IPS-20b (cell line): ENCODE results near the gene SLC41A3.
"Not testable (repeated sequence)": the region's sequence is repeated elsewhere in the genome, so short reads cannot be mapped to it uniquely, and the experiment has no call there.

Experiments
- H3K27ac ChIP-seq: one replicate; pipeline ENCODE4 v1.5.1; 2013; ENCODE audit warnings: low read length
- H3K27me3 ChIP-seq: 2 replicates; pipeline ENCODE4 v1.6.1; 2013; ENCODE audit warnings: mild to moderate bottlenecking, low read length, inconsistent platforms; ENCODE audit not compliant: insufficient read depth
- H3K36me3 ChIP-seq: 2 replicates; pipeline ENCODE4 v1.6.1; 2013; ENCODE audit warnings: low read depth, mild to moderate bottlenecking, inconsistent platforms, low read length, moderate library complexity; ENCODE audit not compliant: insufficient read depth
- H3K4me1 ChIP-seq: 2 replicates; pipeline ENCODE4 v1.6.1; 2013; ENCODE audit warnings: mild to moderate bottlenecking, control low read depth, inconsistent platforms, low read length, moderate library complexity; ENCODE audit not compliant: insufficient read depth
- H3K4me3 ChIP-seq: 2 replicates; pipeline ENCODE4 v1.5.1; 2013; ENCODE audit warnings: mild to moderate bottlenecking, low read length, inconsistent platforms
- H3K9ac ChIP-seq: 2 replicates; pipeline ENCODE4 v1.6.1; 2013; ENCODE audit warnings: low read depth, mild to moderate bottlenecking, inconsistent platforms, low read length, moderate library complexity
- H3K9me3 ChIP-seq: 2 replicates; pipeline ENCODE4 v1.6.1; 2013; ENCODE audit warnings: mild to moderate bottlenecking, low read depth, low read length, inconsistent platforms; ENCODE audit not compliant: insufficient read depth

Gene SLC41A3

DNA sequence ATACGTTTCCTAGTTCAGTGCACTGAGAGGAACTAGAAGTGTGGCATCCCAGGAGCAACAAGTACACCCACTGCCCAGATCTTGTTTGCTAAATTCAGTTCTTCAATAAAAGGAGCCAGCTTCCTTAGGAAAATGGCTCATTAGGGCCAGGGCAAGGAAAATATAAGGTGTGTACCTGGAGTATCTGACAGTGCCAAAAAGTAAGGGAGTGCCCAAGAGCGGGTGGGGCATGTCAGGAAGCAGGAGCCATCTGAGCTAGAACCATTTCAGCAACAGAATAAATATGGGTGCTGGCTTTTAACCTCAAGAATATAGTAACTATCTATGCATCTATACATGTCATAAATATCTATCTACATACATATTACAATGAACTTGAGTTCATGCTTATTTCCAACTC is 44.1 kb downstream of the SLC41A3 start:
- Histone ChIP-seq H3K9me3 (peaks cover 4% of the 10 kb centered on the region), H3K9ac (no peak overlapping the region), H3K27me3 (no peaks in the 10 kb centered on the region), H3K36me3 (no peaks in the 10 kb centered on the region), H3K4me1 (no peaks in the 10 kb centered on the region), H3K27ac (no peak overlapping the region), H3K4me3 (no peak overlapping the region)

DNA sequence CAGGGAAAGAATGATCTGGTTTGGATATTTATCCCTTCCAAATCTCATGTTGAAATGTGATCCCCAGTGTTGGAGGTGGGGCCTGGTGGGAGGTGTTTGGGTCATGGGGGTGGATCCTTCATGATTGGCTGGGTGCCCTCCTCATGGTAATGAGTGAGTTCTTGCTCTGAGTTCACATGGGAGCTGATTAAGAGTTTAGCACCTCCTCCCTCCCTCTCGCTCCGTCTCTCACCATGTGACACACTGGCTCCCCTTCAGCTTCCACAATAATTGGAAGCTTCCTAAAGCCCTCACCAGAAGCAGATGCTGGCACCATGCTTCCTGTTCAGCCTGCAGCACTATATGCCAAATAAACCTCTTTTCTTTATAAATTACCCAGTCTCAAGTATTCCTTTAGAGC is 45.1 kb downstream of the SLC41A3 start:
- not testable (repeated sequence) for H3K27me3 ChIP-seq, H3K9ac ChIP-seq, H3K36me3 ChIP-seq, H3K4me1 ChIP-seq, H3K4me3 ChIP-seq, H3K9me3 ChIP-seq, H3K27ac ChIP-seq

DNA sequence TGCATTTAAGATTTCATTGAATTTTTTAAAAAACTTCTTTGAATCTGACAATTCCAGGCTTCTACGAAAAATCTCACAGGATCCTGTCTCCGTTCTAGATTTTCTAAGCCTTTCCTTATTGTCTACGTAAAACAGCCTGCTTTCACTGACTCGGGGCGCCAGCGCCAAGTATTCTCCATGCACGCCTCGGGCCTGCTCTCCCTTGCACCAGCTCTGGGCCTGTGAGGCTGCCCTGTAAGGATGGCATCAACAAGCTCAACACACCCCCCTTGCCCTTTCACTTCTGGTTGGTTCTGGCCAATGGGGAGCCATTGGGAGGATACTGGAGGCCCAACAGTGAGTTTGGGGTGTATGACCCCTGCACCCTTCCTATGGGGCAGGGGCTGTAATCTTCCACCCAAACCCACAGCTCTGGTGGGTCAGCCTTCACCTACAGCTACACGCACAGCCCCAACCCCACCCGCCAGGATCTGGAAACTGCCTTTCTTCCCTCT is 47.8 kb downstream of the SLC41A3 start:
- no peak overlapping the region for H3K9ac ChIP-seq
- H3K27me3 ChIP-seq, result no peaks in the 10 kb centered on the region
- H3K4me1 ChIP-seq, result no peaks in the 10 kb centered on the region; the same call in 1 of the 2 replicates
- H3K9me3 ChIP-seq, result peaks cover 4% of the 10 kb centered on the region
- no peak overlapping the region for H3K4me3 ChIP-seq
- no peak overlapping the region for H3K27ac ChIP-seq
- no peaks in the 10 kb centered on the region for H3K36me3 ChIP-seq

DNA sequence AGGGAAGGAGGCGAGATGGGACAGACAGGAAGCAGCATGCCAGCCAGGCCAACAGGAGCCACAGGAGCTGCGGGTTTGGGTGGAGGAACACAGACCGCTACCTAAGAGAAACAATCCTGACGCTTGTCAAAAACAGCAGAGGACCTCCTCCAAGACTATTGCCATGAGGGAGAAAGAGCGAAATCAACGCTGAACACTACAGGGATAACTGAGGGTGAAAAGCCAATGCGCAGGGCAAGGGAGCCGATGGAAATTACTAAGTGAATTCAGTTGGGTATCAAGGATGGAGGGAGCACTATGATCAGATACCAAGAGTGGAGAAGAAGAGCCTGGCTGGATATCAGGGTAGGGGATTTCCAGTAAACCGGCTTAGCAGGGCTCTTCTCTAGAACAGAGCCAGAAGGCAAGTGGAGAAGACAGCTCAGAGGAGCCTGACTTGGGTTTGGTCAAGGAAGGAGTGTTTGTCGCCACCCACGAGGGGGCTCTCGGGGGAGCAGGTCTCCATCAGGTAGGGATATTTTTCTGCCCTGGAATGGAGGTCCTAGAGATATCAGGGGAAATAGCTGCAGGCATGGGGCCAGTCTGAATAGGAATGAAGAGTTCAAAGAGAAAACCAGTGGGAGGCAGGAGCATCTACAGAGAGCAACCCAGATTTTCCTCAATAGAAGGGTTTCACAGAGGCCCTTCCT is 48.4 kb downstream of the SLC41A3 start:
- Histone ChIP-seq H3K36me3 (no peaks in the 10 kb centered on the region), H3K4me3 (no peak overlapping the region), H3K27ac (no peak overlapping the region)

DNA sequence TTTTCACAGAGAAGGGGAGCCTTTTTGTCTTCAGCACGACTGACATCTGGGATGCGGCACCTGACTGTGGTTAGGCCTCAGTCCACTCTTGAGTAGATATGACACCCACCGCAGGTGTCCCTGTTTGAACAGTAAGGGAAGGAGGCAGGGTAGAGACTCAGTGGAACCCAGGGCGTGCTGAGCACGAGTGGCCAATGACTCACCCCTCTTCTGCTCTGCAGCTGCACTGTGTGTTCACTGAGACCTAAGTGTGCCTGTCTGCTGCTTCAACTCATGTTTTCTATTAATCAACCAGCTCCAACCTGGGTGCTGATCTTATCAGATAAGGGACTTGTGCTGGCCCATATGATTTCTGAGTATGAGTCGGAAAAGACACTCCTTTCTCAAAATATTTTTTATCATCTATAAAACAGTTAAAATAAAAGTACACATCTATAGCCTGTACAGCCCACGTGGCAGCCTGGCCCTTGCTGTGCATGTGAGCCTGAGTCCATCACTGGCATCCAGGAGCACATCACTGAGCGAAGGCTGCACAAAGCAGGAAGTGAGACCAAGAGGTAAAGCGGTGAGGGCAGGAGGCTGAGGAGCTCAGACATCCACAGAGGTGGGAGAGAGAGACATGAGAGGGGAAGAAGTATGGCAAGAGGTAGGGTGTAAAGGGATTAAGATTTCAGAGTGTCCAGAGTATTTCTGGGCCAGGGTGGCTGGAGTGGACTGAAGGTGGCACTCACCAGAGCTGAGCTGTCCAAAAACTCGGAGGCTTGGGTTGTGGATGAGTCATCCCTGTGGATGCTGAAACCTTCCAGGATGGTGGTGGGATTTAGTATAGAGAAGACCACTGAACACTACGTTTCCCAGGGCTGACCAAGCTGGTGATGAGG is 49.2 kb downstream of the SLC41A3 start:
- peaks cover 4% of the 10 kb centered on the region for H3K9me3 ChIP-seq
- no peak overlapping the region for H3K27ac ChIP-seq
- no peaks in the 10 kb centered on the region for H3K27me3 ChIP-seq
- no peaks in the 10 kb centered on the region for H3K36me3 ChIP-seq
- no peaks in the 10 kb centered on the region; the same call in 1 of the 2 replicates for H3K4me1 ChIP-seq
- no peak overlapping the region for H3K4me3 ChIP-seq
- no peak overlapping the region for H3K9ac ChIP-seq

More for the DNA sequence above, 48.4 kb downstream of the SLC41A3 start:
- no peaks in the 10 kb centered on the region; the same call in 1 of the 2 replicates for H3K4me1 ChIP-seq
- H3K27me3 ChIP-seq, result no peaks in the 10 kb centered on the region
- H3K9me3 ChIP-seq, result peaks cover 4% of the 10 kb centered on the region
- no peak overlapping the region for H3K9ac ChIP-seq

DNA sequence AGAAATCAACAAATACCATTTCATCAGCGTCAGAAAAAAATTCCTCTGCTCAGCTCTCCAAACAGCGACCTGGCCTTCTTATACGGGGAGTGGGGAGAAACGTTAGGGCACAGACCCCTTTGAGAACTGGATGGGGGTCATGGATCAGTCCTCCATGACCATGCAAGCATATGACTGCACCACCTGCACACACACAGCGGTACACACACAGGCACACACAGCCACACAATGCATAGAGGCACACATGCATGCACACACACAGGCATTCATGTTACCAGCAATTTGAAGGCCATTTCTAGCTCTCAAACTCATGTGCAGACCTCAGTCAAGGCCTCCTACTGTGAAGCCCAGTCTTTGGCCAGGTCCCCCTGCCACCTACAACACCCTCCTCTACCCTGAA is 50.2 kb downstream of the SLC41A3 start:
- Histone ChIP-seq H3K27ac (no peak overlapping the region), H3K36me3 (no peaks in the 10 kb centered on the region)

DNA sequence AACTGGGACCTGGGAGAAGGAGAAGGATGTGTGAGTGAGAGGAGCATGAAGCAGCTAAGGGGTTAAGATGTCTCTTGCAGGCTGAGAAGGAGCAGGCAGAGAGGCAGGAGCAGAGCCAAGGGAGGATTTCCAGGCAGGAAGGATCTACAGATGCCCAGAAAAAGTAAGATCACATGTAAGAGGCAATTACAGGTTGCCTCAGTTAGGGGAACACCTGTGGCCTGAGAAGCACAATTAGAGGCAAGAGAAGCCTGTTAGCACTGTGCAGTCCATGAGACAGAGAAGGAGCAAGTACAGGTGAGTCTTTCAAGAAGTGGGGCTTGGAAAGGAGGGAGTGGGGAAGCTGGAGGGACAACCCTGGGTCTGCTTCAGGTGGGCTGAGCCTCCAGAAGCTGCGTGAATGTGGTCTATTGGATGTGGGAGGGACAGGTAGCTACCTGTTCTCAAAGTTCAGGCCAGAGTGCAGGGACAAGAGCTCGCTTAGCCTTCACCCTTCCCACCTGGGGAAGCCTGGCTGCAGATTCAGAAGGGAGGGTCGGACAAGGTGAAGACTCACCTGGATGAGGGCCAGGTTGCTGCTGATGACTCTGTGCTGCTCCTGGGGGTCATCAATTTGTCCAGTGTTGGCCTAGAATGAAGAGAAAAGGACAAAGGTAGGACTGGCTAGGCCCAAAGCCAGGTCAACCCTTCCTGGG is 50.7 kb downstream of the SLC41A3 start:
- Histone ChIP-seq H3K9me3 (peaks cover 17% of the 10 kb centered on the region), H3K27me3 (no peaks in the 10 kb centered on the region), H3K27ac (no peak overlapping the region), H3K4me1 (no peaks in the 10 kb centered on the region; the same call in 1 of the 2 replicates), H3K9ac (no peak overlapping the region), H3K4me3 (no peak overlapping the region), H3K36me3 (no peaks in the 10 kb centered on the region)

More for the DNA sequence above, 50.2 kb downstream of the SLC41A3 start:
- Histone ChIP-seq H3K9me3 (peaks cover 11% of the 10 kb centered on the region), H3K9ac (no peak overlapping the region), H3K4me3 (no peak overlapping the region), H3K4me1 (no peaks in the 10 kb centered on the region; the same call in 1 of the 2 replicates), H3K27me3 (no peaks in the 10 kb centered on the region)

DNA sequence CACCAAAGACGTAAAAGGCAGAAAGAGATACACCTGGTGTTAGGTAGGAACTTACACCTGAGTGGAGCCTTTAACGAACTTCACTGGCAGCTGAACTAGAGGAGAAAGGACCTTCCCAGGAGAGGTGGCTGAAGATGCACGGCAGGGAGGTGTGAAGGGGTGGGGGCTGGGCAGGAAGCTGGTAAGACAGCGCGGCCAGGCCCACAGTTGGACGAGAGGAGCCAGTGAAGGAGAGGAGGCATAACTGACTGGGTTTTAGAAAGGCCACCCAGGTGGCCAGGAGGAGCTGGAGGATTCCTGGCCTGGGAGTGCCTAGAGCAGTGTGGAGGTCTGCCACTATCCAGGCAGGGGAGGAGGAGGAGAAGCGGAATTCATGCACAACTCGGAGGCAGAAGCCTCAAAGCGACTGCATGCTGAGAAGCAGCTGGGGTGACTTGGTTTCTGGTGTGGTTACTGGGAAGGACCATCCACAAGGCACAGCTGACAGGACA is 51.9 kb downstream of the SLC41A3 start:
- Histone ChIP-seq H3K9me3 (peaks cover 25% of the 10 kb centered on the region), H3K4me1 (no peaks in the 10 kb centered on the region; the same call in 1 of the 2 replicates), H3K27me3 (no peaks in the 10 kb centered on the region), H3K36me3 (no peaks in the 10 kb centered on the region), H3K27ac (no peak overlapping the region), H3K9ac (no peak overlapping the region), H3K4me3 (no peak overlapping the region)

DNA sequence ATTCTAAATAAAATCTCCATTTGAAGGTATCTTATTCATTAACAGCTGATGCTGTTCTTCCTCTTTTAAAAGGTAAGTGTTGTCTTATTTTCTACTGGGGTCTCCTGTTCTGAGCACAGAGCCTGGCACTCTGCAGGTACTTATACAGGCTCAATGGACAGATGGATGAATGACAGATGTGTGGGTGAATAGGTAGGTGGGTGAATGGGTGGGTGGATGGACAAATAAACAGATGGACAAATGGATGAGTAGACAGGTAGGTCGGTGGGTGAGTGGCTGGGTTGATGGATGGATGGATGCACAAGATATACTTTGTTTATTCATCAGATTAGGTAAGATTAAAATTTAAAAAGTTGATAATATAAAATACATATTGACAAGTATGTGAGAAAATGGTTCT is 53.5 kb downstream of the SLC41A3 start:
- Histone ChIP-seq H3K36me3 (no peaks in the 10 kb centered on the region), H3K27ac (no peak overlapping the region), H3K27me3 (no peaks in the 10 kb centered on the region), H3K4me1 (no peaks in the 10 kb centered on the region; the same call in 1 of the 2 replicates), H3K9ac (no peak overlapping the region), H3K9me3 (peaks cover 27% of the 10 kb centered on the region), H3K4me3 (no peak overlapping the region)

DNA sequence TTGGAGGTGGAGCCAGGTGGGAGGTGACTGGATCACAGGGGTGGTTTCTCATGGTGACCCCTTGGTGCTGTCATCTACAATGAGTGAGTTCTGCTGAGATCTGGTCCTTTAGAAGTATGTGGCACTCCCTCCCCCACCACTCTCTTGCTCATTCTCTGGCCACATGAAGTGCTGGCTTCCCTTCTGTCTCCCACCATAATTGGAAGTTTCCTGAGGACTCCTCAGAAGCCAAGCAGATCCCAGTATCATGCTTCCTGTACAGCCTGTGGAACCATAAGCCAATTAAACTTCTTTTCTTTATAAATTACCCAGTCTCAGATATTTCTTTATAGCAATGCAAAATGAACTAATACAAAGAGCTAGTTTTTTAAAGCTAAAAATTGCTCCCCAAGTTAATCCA is 54.7 kb downstream of the SLC41A3 start:
- Histone ChIP-seq H3K36me3 (no peaks in the 10 kb centered on the region), H3K27me3 (peaks cover 2% of the 10 kb centered on the region; the same call in 1 of the 2 replicates), H3K4me3 (no peak overlapping the region), H3K27ac (no peak overlapping the region), H3K4me1 (no peaks in the 10 kb centered on the region; the same call in 1 of the 2 replicates), H3K9ac (no peak overlapping the region), H3K9me3 (peaks cover 27% of the 10 kb centered on the region)

DNA sequence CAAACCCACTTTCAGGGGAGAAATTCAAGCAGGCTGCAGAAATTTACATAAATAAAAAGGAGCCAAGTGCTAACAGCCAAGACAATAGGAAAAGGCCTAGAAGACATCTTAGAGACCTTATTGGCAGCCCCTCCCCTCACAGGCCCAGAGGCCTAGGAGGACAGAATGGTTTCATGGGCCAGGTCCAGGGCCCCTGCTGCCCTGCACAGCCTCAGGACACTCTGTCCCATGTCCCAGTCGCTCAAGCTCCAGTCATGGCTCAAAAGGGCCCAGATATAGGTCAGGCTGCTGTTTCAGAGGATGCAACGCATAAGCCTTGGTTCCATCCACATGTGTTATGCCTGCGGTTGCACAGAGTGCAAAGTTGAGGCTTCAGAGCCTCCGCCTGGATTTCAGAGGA is 55.8 kb downstream of the SLC41A3 start:
- Histone ChIP-seq H3K36me3 (no peaks in the 10 kb centered on the region), H3K27ac (no peak overlapping the region), H3K9ac (no peak overlapping the region), H3K27me3 (peaks cover 6% of the 10 kb centered on the region; the same call in 1 of the 2 replicates), H3K9me3 (peaks cover 27% of the 10 kb centered on the region), H3K4me3 (no peak overlapping the region), H3K4me1 (no peaks in the 10 kb centered on the region; the same call in 1 of the 2 replicates)
